K562 (cell line): ENCODE measurements around the gene MTX3.

Source experiments
- BRD4 ChIP-seq: fragments of 200-600 bp; sonication (generic); IDR thresholded peaks from 2 replicates; pipeline ENCODE4 v1.6.1; 2017; ENCODE audit warnings: inconsistent platforms
- FOXO4 ChIP-seq: fragments of 450-650 bp; formaldehyde crosslinking; IDR thresholded peaks from 2 replicates; pipeline ENCODE4 v1.4.0; 2020; ENCODE audit warnings: mild to moderate bottlenecking, moderate library complexity
- RBM17 ChIP-seq: fragments of 200-400 bp; formaldehyde crosslinking; IDR thresholded peaks from 2 replicates; pipeline ENCODE4 v1.6.1; 2017; ENCODE audit warnings: low read depth, mild to moderate bottlenecking, low read length, borderline replicate concordance
- ZBTB7A ChIP-seq: IDR thresholded peaks from 2 replicates; pipeline ENCODE4 v1.6.1; 2011; ENCODE audit warnings: low read depth, mild to moderate bottlenecking, low read length, moderate library complexity, borderline replicate concordance; ENCODE audit not compliant: control insufficient read depth
- ZFP30 ChIP-seq: fragments of 250-450 bp; sonication (Bioruptor Pico); IDR thresholded peaks from 2 replicates; pipeline ENCODE4 v1.8.0; 2022; ENCODE audit warnings: moderate library complexity, mild to moderate bottlenecking, inconsistent platforms, borderline replicate concordance
- TF ChIP-seq, protein P1 (sequence below): fragments of 450-650 bp; IDR thresholded peaks from 2 replicates; pipeline ENCODE4 v1.6.1; 2016; ENCODE audit warnings: mild to moderate bottlenecking

DNA sequence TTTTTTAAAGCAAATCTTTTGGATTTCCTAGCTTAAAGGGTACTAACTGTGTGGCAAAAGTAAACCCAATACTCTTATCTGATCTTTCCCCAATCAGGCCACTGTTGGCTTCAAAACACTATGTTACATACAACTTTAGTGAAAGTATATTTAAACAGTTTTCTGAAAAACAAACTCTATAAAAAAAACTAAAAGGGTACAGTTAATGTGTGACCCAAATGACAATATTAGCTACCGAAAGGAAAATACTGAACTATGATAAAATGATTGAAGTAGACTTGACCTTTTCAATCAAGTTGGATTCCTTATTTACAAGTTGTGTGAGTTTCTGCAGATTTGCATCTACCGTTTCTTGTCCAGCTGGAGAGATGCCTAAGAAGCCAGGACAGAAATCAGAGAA, 5.8 kb downstream of the MTX3 start:
- TF ChIP-seq FOXO4 (CRISPR knock-in tag): no peak
- no peak for TF ChIP-seq RBM17
- no peak for TF ChIP-seq ZBTB7A
- TF ChIP-seq BRD4: no peak
- no peak for TF ChIP-seq ZFP30
- TF ChIP-seq, protein P1, sequence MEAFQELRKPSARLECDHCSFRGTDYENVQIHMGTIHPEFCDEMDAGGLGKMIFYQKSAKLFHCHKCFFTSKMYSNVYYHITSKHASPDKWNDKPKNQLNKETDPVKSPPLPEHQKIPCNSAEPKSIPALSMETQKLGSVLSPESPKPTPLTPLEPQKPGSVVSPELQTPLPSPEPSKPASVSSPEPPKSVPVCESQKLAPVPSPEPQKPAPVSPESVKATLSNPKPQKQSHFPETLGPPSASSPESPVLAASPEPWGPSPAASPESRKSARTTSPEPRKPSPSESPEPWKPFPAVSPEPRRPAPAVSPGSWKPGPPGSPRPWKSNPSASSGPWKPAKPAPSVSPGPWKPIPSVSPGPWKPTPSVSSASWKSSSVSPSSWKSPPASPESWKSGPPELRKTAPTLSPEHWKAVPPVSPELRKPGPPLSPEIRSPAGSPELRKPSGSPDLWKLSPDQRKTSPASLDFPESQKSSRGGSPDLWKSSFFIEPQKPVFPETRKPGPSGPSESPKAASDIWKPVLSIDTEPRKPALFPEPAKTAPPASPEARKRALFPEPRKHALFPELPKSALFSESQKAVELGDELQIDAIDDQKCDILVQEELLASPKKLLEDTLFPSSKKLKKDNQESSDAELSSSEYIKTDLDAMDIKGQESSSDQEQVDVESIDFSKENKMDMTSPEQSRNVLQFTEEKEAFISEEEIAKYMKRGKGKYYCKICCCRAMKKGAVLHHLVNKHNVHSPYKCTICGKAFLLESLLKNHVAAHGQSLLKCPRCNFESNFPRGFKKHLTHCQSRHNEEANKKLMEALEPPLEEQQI: no peak
